NCI-H146 (cell line): ENCODE results near the gene SLC25A19.
A peak's percentile ranks its signal among the peaks of the same experiment; 100 is the strongest.
"Not testable (repeated sequence)": the region's sequence is repeated elsewhere in the genome, so short reads cannot be mapped to it uniquely, and the experiment has no call there.

Source experiments
- DNase-seq: peaks from one replicate; lab custom pipeline; 2025; lab: John Stamatoyannopoulos, UW

SLC25A19 gene

GRCh38 chr17:75301502-75302206 is 12.4 kb upstream of the SLC25A19 start:
- DNase-seq = no peak

- DNase-seq = no peak
These were observed 11.8 kb upstream of the SLC25A19 start for GRCh38 chr17:75301049-75301448.

- no peak for DNase-seq
These were observed 11.0 kb upstream of the SLC25A19 start for GRCh38 chr17:75300280-75300679.

GRCh38 chr17:75295201-75296158 is 6.2 kb upstream of the SLC25A19 start:
- DNase-seq = no peak

- DNase-seq = not testable (repeated sequence)
These were observed 3.7 kb upstream of the SLC25A19 start for GRCh38 chr17:75292810-75293448.

- peak; percentile 28 for DNase-seq
These were observed 652 bp upstream of the SLC25A19 start for GRCh38 chr17:75289832-75290337.

- DNase-seq = peak; percentile 80
These were observed 491 bp downstream of the SLC25A19 start for GRCh38 chr17:75288770-75289114.

GRCh38 chr17:75288359-75288758 is 874 bp downstream of the SLC25A19 start:
- DNase-seq = no peak

GRCh38 chr17:75287221-75287620 is 2.0 kb downstream of the SLC25A19 start:
- no peak for DNase-seq

GRCh38 chr17:75285123-75285522 is 4.1 kb downstream of the SLC25A19 start:
- no peak for DNase-seq

- DNase-seq = not testable (repeated sequence)
These were observed 9.0 kb downstream of the SLC25A19 start for GRCh38 chr17:75280189-75280588.

GRCh38 chr17:75277664-75278071 is 11.6 kb downstream of the SLC25A19 start:
- DNase-seq = no peak

GRCh38 chr17:75273977-75274708 is 15.1 kb downstream of the SLC25A19 start:
- no peak for DNase-seq

- DNase-seq = no peak
These were observed 16.4 kb downstream of the SLC25A19 start for GRCh38 chr17:75272848-75273184.

GRCh38 chr17:75271955-75272847 is 17.0 kb downstream of the SLC25A19 start:
- no peak for DNase-seq

GRCh38 chr17:75271233-75271954 is 17.8 kb downstream of the SLC25A19 start:
- DNase-seq = peak; percentile 65

- DNase-seq = no peak
These were observed 18.3 kb downstream of the SLC25A19 start, which contains the start of gene MIF4GD for GRCh38 chr17:75270966-75271232. Gene MIF4GD (minus strand): TSS chr17:75271231. CDS start chr17:75270195, 1,036 bp downstream.

- peak; percentile 78 for DNase-seq
These were observed 18.8 kb downstream of the SLC25A19 start for GRCh38 chr17:75270218-75270965.

GRCh38 chr17:75269844-75270217 is 19.4 kb downstream of the SLC25A19 start:
- DNase-seq = no peak
